Right forelimb (tissue), 1 donor: ENCODE data around the gene ZNF576.
"Not testable (repeated sequence)": the region's sequence is repeated elsewhere in the genome, so short reads cannot be mapped to it uniquely, and the experiment has no call there.

ENCODE experiments used
- DNase-seq: peaks from one replicate; pipeline ENCODE4 v3.0.0-alpha.2; 2018

Gene ZNF576

GRCh38 chr19:43595999-43596841 is at the start of gene ZNF576, which contains the start of gene IRGQ:
Gene ZNF576, plus strand, starts transcription at chr19:43596595. Its CDS starts 514 bp downstream, at chr19:43597109.
Gene IRGQ, minus strand, starts transcription at chr19:43596134. Its CDS starts 796 bp downstream, at chr19:43595338.
- DNase-seq = peak; percentile 100

GRCh38 chr19:43547926-43548325 is 48.5 kb upstream of the ZNF576 start:
- not testable (repeated sequence) for DNase-seq

- no peak for DNase-seq
These were observed 47.7 kb upstream of the ZNF576 start for GRCh38 chr19:43548706-43549105.

GRCh38 chr19:43551399-43552197 is 44.8 kb upstream of the ZNF576 start:
- DNase-seq = no peak

GRCh38 chr19:43552198-43552450 is 44.3 kb upstream of the ZNF576 start:
- DNase-seq = no peak

GRCh38 chr19:43552616-43553015 is 43.8 kb upstream of the ZNF576 start:
- no peak for DNase-seq

GRCh38 chr19:43553656-43554055 is 42.7 kb upstream of the ZNF576 start:
- DNase-seq = no peak

- no peak for DNase-seq
These were observed 42.0 kb upstream of the ZNF576 start for GRCh38 chr19:43554317-43554895.

GRCh38 chr19:43555185-43555770 is 41.1 kb upstream of the ZNF576 start:
- DNase-seq = peak; percentile 73

- DNase-seq = no peak
These were observed 35.7 kb upstream of the ZNF576 start for GRCh38 chr19:43560687-43561086.

- DNase-seq = no peak
These were observed 35.0 kb upstream of the ZNF576 start for GRCh38 chr19:43561139-43561970.

GRCh38 chr19:43562226-43562697 is 34.1 kb upstream of the ZNF576 start:
- no peak for DNase-seq

GRCh38 chr19:43562698-43563241 is 33.6 kb upstream of the ZNF576 start:
- no peak for DNase-seq

GRCh38 chr19:43563816-43564457 is 32.5 kb upstream of the ZNF576 start:
- no peak for DNase-seq

- no peak for DNase-seq
These were observed 31.6 kb upstream of the ZNF576 start for GRCh38 chr19:43564800-43565199.

- no peak for DNase-seq
These were observed 26.7 kb upstream of the ZNF576 start for GRCh38 chr19:43569657-43570056.

GRCh38 chr19:43570174-43570791 is 26.1 kb upstream of the ZNF576 start:
- DNase-seq = no peak

GRCh38 chr19:43572171-43572588 is 24.2 kb upstream of the ZNF576 start:
- no peak for DNase-seq

GRCh38 chr19:43574424-43575155 is 21.8 kb upstream of the ZNF576 start:
- no peak for DNase-seq
